MCF 10A (cell line): Measurements from ENCODE around the gene TMEM53. TPM values are rescaled to one million over a fixed set of nuclear protein-coding genes. Genes with fewer than 3 reads are reported as not detected.

Experiments
- BruUV-seq: library from RNA; stranded (reverse); fragments of 400-500 nt; replicated peaks from 2 replicates; lab custom pipeline; 2021; lab: Mats Ljungman, UMichigan
- CTCF ChIA-PET: fragments of 300-600 bp; sonication (Branson Sonifier 250); formaldehyde crosslinking; extraction: SDS; loops from one replicate; lab custom pipeline; 2021; ENCODE audit warnings: antibody characterized with exemption, inconsistent platforms; lab: Yijun Ruan, JAX
- POLR2A ChIA-PET: fragments of 300-600, 350-650 bp; sonication (Branson Sonifier 250); formaldehyde crosslinking; extraction: SDS; loops from one replicate; lab custom pipeline; 2020; ENCODE audit warnings: antibody characterized with exemption, inconsistent platforms; lab: Yijun Ruan, JAX
- DNase-seq: peaks from one replicate; pipeline ENCODE4 v3.0.0-alpha.2; 2018; ENCODE audit not compliant: unreplicated experiment
- H3K27ac Mint-ChIP-seq: one replicate; pipeline ENCODE4 v1.8.0; 2022; ENCODE audit warnings: mild to moderate bottlenecking, low read depth, mixed read lengths; ENCODE audit not compliant: unreplicated experiment
- H3K27me3 Mint-ChIP-seq: one replicate; pipeline ENCODE4 v1.8.0; 2022; ENCODE audit warnings: mixed read lengths; ENCODE audit not compliant: insufficient read depth, unreplicated experiment
- H3K36me3 Mint-ChIP-seq: one replicate; pipeline ENCODE4 v1.8.0; 2022; ENCODE audit warnings: mild to moderate bottlenecking, moderate library complexity, mixed read lengths; ENCODE audit not compliant: insufficient read depth, unreplicated experiment
- H3K4me1 Mint-ChIP-seq: one replicate; pipeline ENCODE4 v1.8.0; 2022; ENCODE audit warnings: mixed read lengths; ENCODE audit not compliant: insufficient read depth, unreplicated experiment
- H3K4me3 Mint-ChIP-seq: one replicate; pipeline ENCODE4 v1.8.0; 2022; ENCODE audit warnings: mild to moderate bottlenecking, moderate library complexity, mixed read lengths; ENCODE audit not compliant: unreplicated experiment
- H3K9me3 Mint-ChIP-seq: one replicate; pipeline ENCODE4 v1.8.0; 2022; ENCODE audit warnings: mixed read lengths; ENCODE audit not compliant: unreplicated experiment
- intact Hi-C: fragments of 100-400 bp; cut with micrococcal nuclease; formaldehyde crosslinking; loops from 2 replicates; pipeline ENCODE4 v1.14.1; 2022
- total RNA-seq: library from RNA; stranded (reverse); gene quantifications from 2 replicates; pipeline ENCODE4 v1.2.3, GENCODE V29; 2022
- TF ChIP-seq, protein P1 (sequence below): fragments of 200-600 bp; IDR thresholded peaks from one replicate; pipeline ENCODE4 v1.8.0; 2022; ENCODE audit warnings: antibody characterized with exemption, mild to moderate bottlenecking; ENCODE audit not compliant: unreplicated experiment

The TMEM53 gene
- total RNA-seq, 1 experiment from 2014 or later: 2.2 TPM

DNA sequence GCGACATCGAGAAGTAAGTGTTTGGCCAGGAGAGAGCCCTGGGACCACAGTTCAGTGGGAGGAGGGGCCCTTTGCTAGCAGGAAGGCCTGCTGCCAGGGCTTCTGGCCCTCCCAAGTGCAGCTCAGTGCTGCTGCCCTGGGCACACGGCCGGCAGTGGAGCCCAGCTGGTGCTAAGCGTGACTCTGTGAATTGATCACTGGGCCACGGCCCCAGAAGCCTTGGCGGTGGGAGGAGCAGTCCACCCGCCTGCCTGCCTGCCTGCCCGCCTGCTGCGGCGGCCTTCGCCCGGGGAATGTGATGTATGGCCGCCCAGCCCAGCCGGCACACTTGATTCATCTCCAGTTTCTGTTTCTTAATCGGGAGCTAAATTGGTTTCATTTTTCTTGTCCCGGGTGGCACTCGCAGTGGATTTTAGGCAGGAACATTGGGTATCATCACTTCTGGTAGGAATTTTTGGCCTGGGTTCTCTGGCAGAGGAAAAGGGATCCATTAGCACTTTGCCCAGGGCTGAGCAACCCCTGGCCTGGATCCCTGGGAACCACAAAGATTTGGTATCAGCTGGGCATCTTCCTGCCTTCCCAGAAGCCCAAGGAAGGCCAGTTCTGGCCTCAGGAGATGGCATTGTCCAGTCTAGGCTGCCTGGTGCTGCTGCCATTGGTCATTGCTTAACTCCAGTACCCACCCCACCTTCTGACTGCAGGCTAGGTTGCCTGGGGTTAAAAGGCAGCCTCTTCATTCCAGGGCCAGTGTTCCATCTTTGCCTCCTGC is 28.6 kb downstream of the TMEM53 start:
- no TSS peak for BruUV-seq
- no peak overlapping the region for H3K27ac Mint-ChIP-seq
- no peaks in the 10 kb centered on the region for H3K27me3 Mint-ChIP-seq
- H3K9me3 Mint-ChIP-seq: no peaks in the 10 kb centered on the region
- POLR2A ChIA-PET: no interaction called here
- no peak overlapping the region for H3K4me3 Mint-ChIP-seq
- no peaks in the 10 kb centered on the region for H3K4me1 Mint-ChIP-seq
- DNase-seq: no peak
- TF ChIP-seq, protein P1, sequence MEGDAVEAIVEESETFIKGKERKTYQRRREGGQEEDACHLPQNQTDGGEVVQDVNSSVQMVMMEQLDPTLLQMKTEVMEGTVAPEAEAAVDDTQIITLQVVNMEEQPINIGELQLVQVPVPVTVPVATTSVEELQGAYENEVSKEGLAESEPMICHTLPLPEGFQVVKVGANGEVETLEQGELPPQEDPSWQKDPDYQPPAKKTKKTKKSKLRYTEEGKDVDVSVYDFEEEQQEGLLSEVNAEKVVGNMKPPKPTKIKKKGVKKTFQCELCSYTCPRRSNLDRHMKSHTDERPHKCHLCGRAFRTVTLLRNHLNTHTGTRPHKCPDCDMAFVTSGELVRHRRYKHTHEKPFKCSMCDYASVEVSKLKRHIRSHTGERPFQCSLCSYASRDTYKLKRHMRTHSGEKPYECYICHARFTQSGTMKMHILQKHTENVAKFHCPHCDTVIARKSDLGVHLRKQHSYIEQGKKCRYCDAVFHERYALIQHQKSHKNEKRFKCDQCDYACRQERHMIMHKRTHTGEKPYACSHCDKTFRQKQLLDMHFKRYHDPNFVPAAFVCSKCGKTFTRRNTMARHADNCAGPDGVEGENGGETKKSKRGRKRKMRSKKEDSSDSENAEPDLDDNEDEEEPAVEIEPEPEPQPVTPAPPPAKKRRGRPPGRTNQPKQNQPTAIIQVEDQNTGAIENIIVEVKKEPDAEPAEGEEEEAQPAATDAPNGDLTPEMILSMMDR: no peak
- CTCF ChIA-PET: no interaction called here
- intact Hi-C loops: no loop called here
- H3K36me3 Mint-ChIP-seq: peaks cover 67% of the 10 kb centered on the region

DNA sequence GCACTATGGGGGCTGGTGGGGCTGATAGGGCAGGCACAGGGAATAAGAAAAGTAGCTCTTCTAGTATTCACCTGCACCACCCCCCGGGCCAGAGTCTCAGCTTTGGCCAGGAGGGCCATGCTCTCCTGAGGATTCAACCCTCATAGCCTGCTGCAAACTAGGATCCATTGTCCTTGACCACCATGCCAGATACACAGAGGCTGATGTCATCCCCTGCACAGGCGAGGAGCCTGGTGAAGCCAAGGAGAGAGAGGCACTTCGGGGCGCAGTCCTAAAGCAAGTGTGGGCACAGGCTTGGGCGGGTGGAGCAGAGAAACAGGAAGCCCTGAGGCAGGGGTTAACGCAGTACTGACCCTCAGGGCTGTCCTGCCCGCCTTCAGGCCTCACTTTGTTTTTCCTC is 29.5 kb downstream of the TMEM53 start:
- H3K9me3 Mint-ChIP-seq: no peaks in the 10 kb centered on the region
- H3K36me3 Mint-ChIP-seq: peaks cover 73% of the 10 kb centered on the region
- intact Hi-C loops: no loop called here
- POLR2A ChIA-PET: no interaction called here
- no peak overlapping the region for H3K4me3 Mint-ChIP-seq
- no peak for DNase-seq
- H3K4me1 Mint-ChIP-seq: no peaks in the 10 kb centered on the region
- CTCF ChIA-PET: interaction anchor here (0.7 to 7.5 kb wide), 2 partner anchors 7 to 21 kb away, joined by 3 to 63 read pairs; no protein-coding TSS in a partner anchor
- no peaks in the 10 kb centered on the region for H3K27me3 Mint-ChIP-seq
- TF ChIP-seq, protein P1: no peak
- BruUV-seq: no TSS peak
- no peak overlapping the region for H3K27ac Mint-ChIP-seq

DNA sequence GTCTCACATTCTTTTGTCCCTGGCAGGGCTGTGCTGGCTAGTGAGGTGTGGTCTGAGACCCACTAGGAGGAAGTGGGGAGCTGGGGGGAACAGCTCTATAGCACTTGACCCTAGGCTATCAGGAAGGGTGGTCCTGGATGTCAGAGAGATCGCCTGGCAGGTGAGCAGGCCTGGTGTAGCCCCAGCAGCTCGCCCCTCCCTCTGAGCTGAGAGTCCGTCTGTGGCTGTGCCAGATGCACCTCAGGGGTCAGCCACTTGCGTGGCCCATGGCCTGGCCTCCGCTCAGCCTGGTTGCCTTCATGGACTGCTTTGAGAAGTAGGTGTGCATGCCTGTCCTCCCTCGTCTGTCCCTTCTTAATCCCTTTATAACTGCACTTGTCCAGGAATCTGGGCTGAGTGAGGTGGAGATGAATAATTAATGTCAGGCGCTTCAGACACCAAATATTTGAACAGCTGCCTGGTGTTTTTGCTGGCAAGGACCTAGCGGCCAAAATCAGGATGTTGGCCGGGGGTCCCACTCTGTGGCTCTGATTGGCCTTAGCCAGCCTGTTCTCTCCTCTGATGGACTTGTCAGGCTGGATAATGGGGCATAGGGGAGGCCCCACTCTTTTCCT is 30.5 kb downstream of the TMEM53 start:
- TF ChIP-seq, protein P1: no peak
- no peak for DNase-seq
- POLR2A ChIA-PET: interaction anchor here (1.0 kb wide), 1 partner anchor 13 kb away, joined by 3 read pairs; no protein-coding TSS in a partner anchor
- Mint-ChIP-seq H3K27me3 (no peaks in the 10 kb centered on the region), H3K9me3 (no peaks in the 10 kb centered on the region), H3K4me3 (no peak overlapping the region), H3K4me1 (no peaks in the 10 kb centered on the region), H3K36me3 (peaks cover 74% of the 10 kb centered on the region), H3K27ac (no peak overlapping the region)
- intact Hi-C loops: no loop called here
- CTCF ChIA-PET: interaction anchor here (0.7 to 7.5 kb wide), 2 partner anchors 8 to 9 kb away, joined by 3 to 63 read pairs; no protein-coding TSS in a partner anchor
- BruUV-seq: no TSS peak

DNA sequence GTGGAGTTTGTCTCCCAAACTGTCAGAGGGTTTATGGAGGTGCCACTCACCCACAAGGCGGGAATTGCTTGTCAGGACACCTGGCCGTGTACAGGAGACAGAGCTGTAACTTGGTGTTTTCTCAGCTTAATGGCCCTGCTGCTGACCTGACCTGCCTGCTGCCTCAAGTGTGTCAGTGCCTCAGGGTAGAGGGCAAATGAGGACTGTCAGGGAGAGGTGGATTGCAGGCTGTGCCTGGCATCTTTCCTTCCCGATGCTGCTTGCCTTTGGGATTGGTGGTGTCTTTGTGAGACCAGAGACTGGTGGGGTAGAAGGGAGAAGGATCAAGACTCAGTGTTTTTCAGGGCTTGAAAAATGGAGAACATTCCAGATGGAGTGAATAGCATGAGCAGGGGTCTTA is 31.4 kb downstream of the TMEM53 start:
- BruUV-seq: no TSS peak
- no peaks in the 10 kb centered on the region for H3K27me3 Mint-ChIP-seq
- no peak overlapping the region for H3K4me3 Mint-ChIP-seq
- POLR2A ChIA-PET: no interaction called here
- no peaks in the 10 kb centered on the region for H3K9me3 Mint-ChIP-seq
- H3K27ac Mint-ChIP-seq: peak overlapping the region; percentile 21
- CTCF ChIA-PET: interaction anchor here (7.5 kb wide), 1 partner anchor 9 kb away, joined by 63 read pairs; no protein-coding TSS in a partner anchor
- DNase-seq: no peak
- peaks cover 72% of the 10 kb centered on the region for H3K36me3 Mint-ChIP-seq
- no peaks in the 10 kb centered on the region for H3K4me1 Mint-ChIP-seq
- TF ChIP-seq, protein P1: no peak
- intact Hi-C loops: no loop called here
